B cell (primary cell): ENCODE measurements around the gene SON. TPM values are rescaled to one million over a fixed set of nuclear protein-coding genes. Genes with fewer than 3 reads are reported as not detected.

Experiments
- ATAC-seq: fragments of 200-7000 bp; cut with Tn5 transposase; one replicate; pipeline ENCODE4 v1.10.0; 2021; ENCODE audit warnings: low read depth, mild to moderate bottlenecking, moderate number of reproducible peaks, moderate library complexity
- CTCF ChIA-PET: fragments of 350-600 bp; sonication (Branson Sonifier 250); formaldehyde crosslinking; loops from one replicate; lab custom pipeline; 2021; ENCODE audit warnings: antibody characterized with exemption, inconsistent platforms; lab: Charles Lee
- POLR2A ChIA-PET: fragments of 350-600 bp; sonication (Branson Sonifier 250); formaldehyde crosslinking; loops from one replicate; lab custom pipeline; 2021; ENCODE audit warnings: antibody characterized with exemption; lab: Charles Lee
- DNase-seq: peaks from one replicate; pipeline ENCODE4 v3.0.0; 2013
- H2AFZ ChIP-seq: 2 replicates; pipeline ENCODE4 v1.6.1; 2012; ENCODE audit warnings: mild to moderate bottlenecking, low read depth, low read length; ENCODE audit not compliant: insufficient read depth, poor library complexity, severe bottlenecking
- H3K27ac ChIP-seq, 2 donors: 1 replicate in 1 of 2; 2 replicates in 1 of 2; pipeline ENCODE4 v1.5.1; 2012 to 2013; ENCODE audit warnings: low read length in 2 of 2, mild to moderate bottlenecking in 2 of 2, moderate library complexity in 1 of 2
- H3K27me3 ChIP-seq, 4 experiments: fragments of 200-600 bp in 1 of 4; sonication (generic) in 1 of 4; replicated peaks in 1 of 4; 1 replicate in 2 of 4; 2 replicates in 2 of 4; pipeline versions ENCODE4 v1.6.1 to v1.7.0; 2013 to 2016; ENCODE audit warnings: low read length in 3 of 4, mild to moderate bottlenecking in 2 of 4, mixed read lengths in 1 of 4, moderate library complexity in 1 of 4; ENCODE audit not compliant: insufficient read depth in 4 of 4, control insufficient read depth in 3 of 4; ENCODE audit errors: control extremely low read depth in 1 of 4
- H3K36me3 ChIP-seq, 2 experiments: replicated peaks in 1 of 2; 1 replicate in 1 of 2; 2 replicates in 1 of 2; pipeline versions ENCODE4 v1.6.1 to v1.7.1; 2013; ENCODE audit warnings: low read length in 1 of 2; ENCODE audit not compliant: insufficient read depth in 2 of 2, control insufficient read depth in 1 of 2; ENCODE audit errors: control extremely low read depth in 1 of 2, extremely low read depth in 1 of 2
- H3K4me1 ChIP-seq, 2 donors: fragments of 200-600 bp in 1 of 2; sonication (generic) in 1 of 2; 1 replicate in 1 of 2; 2 replicates in 1 of 2; pipeline versions ENCODE4 v1.5.1 to v1.6.1; 2013 to 2017; ENCODE audit warnings: low read length in 2 of 2; ENCODE audit not compliant: control insufficient read depth in 2 of 2, insufficient read depth in 2 of 2
- H3K4me2 ChIP-seq: replicated peaks from 2 replicates; pipeline ENCODE3; 2012; ENCODE audit warnings: mild to moderate bottlenecking, low read depth, low read length; ENCODE audit not compliant: poor library complexity, severe bottlenecking
- H3K4me3 ChIP-seq, 5 experiments: fragments of 200-600 bp in 1 of 5; sonication (generic) in 1 of 5; 1 replicate in 3 of 5; 2 replicates in 2 of 5; pipeline versions ENCODE4 v1.5.1 to v1.7.0; 2011 to 2016; ENCODE audit warnings: low read length in 4 of 5, mild to moderate bottlenecking in 4 of 5, low read depth in 2 of 5, control low read depth in 1 of 5, moderate library complexity in 1 of 5; ENCODE audit not compliant: insufficient read depth in 1 of 5; ENCODE audit errors: control extremely low read depth in 1 of 5, extremely low read depth in 1 of 5
- H3K79me2 ChIP-seq: fragments of 200-600 bp; sonication (generic); one replicate; pipeline ENCODE4 v1.6.0; 2016; ENCODE audit warnings: low read length; ENCODE audit not compliant: control insufficient read depth, insufficient read depth
- H3K9ac ChIP-seq: fragments of 200-600 bp; sonication (generic); 2 replicates; pipeline ENCODE4 v1.6.1; 2017; ENCODE audit warnings: mild to moderate bottlenecking, low read length, moderate library complexity
- H3K9me3 ChIP-seq, 3 donors: one replicate each; pipeline versions ENCODE4 v1.6.1 to v1.7.1; 2013; ENCODE audit warnings: low read length in 2 of 3; ENCODE audit not compliant: control insufficient read depth in 2 of 3, insufficient read depth in 1 of 3; ENCODE audit errors: control extremely low read depth in 1 of 3
- H4K20me1 ChIP-seq: 2 replicates; pipeline ENCODE4 v1.6.0; 2012; ENCODE audit warnings: mild to moderate bottlenecking, low read length; ENCODE audit not compliant: insufficient read depth, control insufficient read depth, poor library complexity, severe bottlenecking
- H3K27ac Mint-ChIP-seq: one replicate; pipeline ENCODE4 v1.8.0; 2021; ENCODE audit warnings: mixed read lengths
- H3K27me3 Mint-ChIP-seq: one replicate; pipeline ENCODE4 v1.8.0; 2021; ENCODE audit warnings: mixed read lengths
- H3K4me1 Mint-ChIP-seq: one replicate; pipeline ENCODE4 v1.8.0; 2021; ENCODE audit warnings: mixed read lengths
- H3K4me3 Mint-ChIP-seq: one replicate; pipeline ENCODE4 v1.8.0; 2021; ENCODE audit warnings: mixed read lengths
- H3K9me3 Mint-ChIP-seq: one replicate; pipeline ENCODE4 v1.8.0; 2022; ENCODE audit warnings: mixed read lengths; ENCODE audit not compliant: insufficient read depth
- CTCF ChIP-seq: fragments of 200-600 bp; IDR thresholded peaks from one replicate; pipeline ENCODE4 v1.8.0; 2022; ENCODE audit warnings: antibody characterized with exemption, mild to moderate bottlenecking
- EZH2 ChIP-seq: IDR thresholded peaks from 2 replicates; pipeline ENCODE4 v1.6.1; 2012; ENCODE audit warnings: borderline replicate concordance, low read depth, mild to moderate bottlenecking, moderate library complexity, low read length; ENCODE audit not compliant: insufficient read depth, poor library complexity, severe bottlenecking
- WGBS: methylation state at CpG from one replicate; pipeline ENCODE4 v1.1.5; 2013; ENCODE audit warnings: missing lambda C conversion rate; ENCODE audit not compliant: insufficient coverage; 5-methylcytosine and 5-hydroxymethylcytosine counted together
- intact Hi-C: fragments of 100-400 bp; cut with micrococcal nuclease; formaldehyde crosslinking; loops from one replicate; pipeline ENCODE4 v1.10.0; 2022
- polyA plus RNA-seq: library from polyadenylated mRNA; depleted of rRNA; stranded (reverse); fragments of >200 nt; gene quantifications from 2 replicates; pipeline ENCODE4 v1.2.3, GENCODE V29; 2012
- total RNA-seq, 2 donors: library from RNA; stranded (reverse); fragments of 120-200 nt in 1 of 2; gene quantifications; 1 replicate in 1 of 2; 2 replicates in 1 of 2; pipeline versions ENCODE4 v1.2.3 to v1.2.4, GENCODE V29; 2013 to 2022

Gene SON
- total and polyA plus RNA-seq, 2 donors (not counting 1 experiment from before 2014, with no cell fraction given): 92.0 to 463 TPM

GRCh38 chr21:33543505-33544129, 779 bp downstream of the SON start:
- Histone ChIP-seq H3K27ac (peak overlapping the region; percentile 96 to 99), H3K4me1 (peaks cover 17 to 31% of the 10 kb centered on the region in 2 donors), H3K4me2 (peak overlapping the region; percentile 82), H3K27me3 (no peaks in the 10 kb centered on the region), H2AFZ (peak overlapping the region; percentile 78), H3K9ac (peak overlapping the region; percentile 98), H4K20me1 (peaks cover 46% of the 10 kb centered on the region), H3K79me2 (peaks cover 88% of the 10 kb centered on the region), H3K36me3 (peaks cover 2 to 17% of the 10 kb centered on the region in 2 experiments), H3K4me3 (peak overlapping the region; percentile 69 to 99 (median 89)), H3K9me3 (no peaks in the 10 kb centered on the region)
- ATAC-seq: no peak
- Mint-ChIP-seq H3K4me1 (peaks cover 45% of the 10 kb centered on the region), H3K4me3 (peak overlapping the region; percentile 97), H3K9me3 (no peaks in the 10 kb centered on the region), H3K27ac (peak overlapping the region; percentile 99), H3K27me3 (no peaks in the 10 kb centered on the region)
- ChIA-PET POLR2A (interaction anchor here (1.0 to 3.3 kb wide), 4 partner anchors 45 to 137 kb away, joined by 5 to 41 read pairs (median 14); partner anchors contain the start of genes DNAJC28, DONSON and TMEM50B), CTCF (interaction anchor here (0.5 to 1.2 kb wide), 3 partner anchors 14 to 139 kb away, joined by 3 to 4 read pairs (median 3); partner anchors contain the start of gene TMEM50B)
- WGBS: 1% methylated on average over 12 of the region's 26 CpGs
- intact Hi-C loops: loop anchor here (5.0 kb wide), 4 partner anchors 216 to 1074 kb away; partner anchors contain the start of genes CFAP298 and RCAN1
- TF ChIP-seq CTCF (no peak), EZH2 (no peak)
- no peak for DNase-seq
